ENCODE results near the gene CEP295NL. TPM values are rescaled to one million over a fixed set of nuclear protein-coding genes. Genes with fewer than 3 reads are reported as not detected.
"Not testable (repeated sequence)": the region's sequence is repeated elsewhere in the genome, so short reads cannot be mapped to it uniquely, and the experiment has no call there.

The CEP295NL gene
- total RNA-seq, 1 donor from 2014 or later: 0.22 TPM

GRCh38 chr17:78867046-78867445 is 36.0 kb downstream of the CEP295NL start:
- intact Hi-C loops (cut with micrococcal nuclease): not testable (repeated sequence)

GRCh38 chr17:78865682-78866390 is 37.2 kb downstream of the CEP295NL start:
- intact Hi-C loops (cut with micrococcal nuclease): loop anchor here (1.0 kb wide), 3 partner anchors 59 to 369 kb away; partner anchors contain the start of gene TIMP2

GRCh38 chr17:78864117-78864516 is 38.9 kb downstream of the CEP295NL start:
- intact Hi-C loops (cut with micrococcal nuclease): no loop called here

DNA sequence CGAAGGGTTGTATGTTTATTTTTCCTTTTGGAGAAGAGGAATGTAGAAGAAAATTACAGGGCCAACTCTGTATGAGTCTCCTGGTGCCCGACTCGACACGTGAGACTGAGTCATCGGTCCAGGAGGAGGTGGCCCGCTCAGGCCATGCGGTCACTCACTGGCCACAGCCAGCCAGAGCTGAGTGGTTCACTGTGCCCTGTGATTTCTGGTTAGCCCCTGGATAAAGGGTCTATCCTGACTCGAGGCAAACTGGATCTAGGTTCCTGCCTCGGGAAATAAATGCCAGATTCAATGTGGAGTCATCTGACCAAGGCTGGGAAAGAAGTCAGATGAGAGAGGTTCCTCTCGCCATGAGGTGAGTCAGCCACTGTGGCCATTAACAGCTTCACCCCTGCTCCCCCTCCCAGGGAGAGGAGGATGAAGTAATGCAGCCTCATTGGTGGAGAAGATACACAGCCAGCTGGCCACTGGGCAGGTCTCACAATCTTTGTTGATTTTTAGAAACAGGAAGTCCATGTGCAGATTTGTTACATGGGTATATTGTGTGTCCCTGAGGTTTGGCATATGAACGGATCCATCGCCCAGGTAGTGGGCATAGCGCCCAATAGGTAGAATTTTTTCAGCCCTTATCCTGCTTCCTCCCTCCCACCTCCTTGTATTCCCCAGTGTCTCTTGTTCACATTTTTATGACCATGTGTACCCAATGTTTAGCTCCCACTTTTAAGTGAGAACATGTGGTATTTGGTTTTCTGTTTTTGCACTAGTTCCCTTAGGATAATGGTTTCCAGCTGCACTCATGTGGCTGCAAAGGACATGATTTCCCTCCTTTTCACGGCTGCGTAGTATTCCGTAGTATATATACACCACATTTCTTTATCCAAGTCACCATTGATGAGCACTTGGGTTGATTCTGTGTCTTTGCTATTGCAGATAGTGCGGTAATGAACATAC is 40.7 kb downstream of the CEP295NL start:
- intact Hi-C loops (cut with micrococcal nuclease): no loop called here

DNA sequence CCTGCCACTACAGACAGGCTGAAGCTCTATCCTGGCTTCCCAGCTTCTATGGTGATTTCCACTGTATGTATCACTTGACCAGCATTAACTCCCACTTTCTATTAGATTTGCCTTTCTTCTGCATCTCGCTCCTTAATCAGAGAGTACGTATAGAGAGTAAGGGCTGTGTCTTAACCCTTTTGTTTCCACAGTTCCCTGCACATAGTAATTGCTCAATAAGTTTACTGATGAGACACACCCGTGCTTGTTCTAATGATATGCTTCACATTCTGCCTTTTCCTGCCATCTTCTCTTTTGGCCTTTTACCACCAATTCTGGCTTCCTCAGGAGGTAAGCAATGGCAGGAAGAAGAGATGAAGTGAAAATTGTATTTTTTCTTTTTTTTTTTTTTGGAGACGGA is 41.8 kb downstream of the CEP295NL start:
- intact Hi-C loops (cut with micrococcal nuclease): no loop called here

GRCh38 chr17:78859051-78859450 is 44.0 kb downstream of the CEP295NL start:
- intact Hi-C loops (cut with micrococcal nuclease): no loop called here

GRCh38 chr17:78857266-78857665 is 45.7 kb downstream of the CEP295NL start:
- intact Hi-C loops (cut with micrococcal nuclease): no loop called here

- intact Hi-C loops (cut with micrococcal nuclease): no loop called here
These were observed 47.3 kb downstream of the CEP295NL start for GRCh38 chr17:78855561-78856165.

GRCh38 chr17:78854508-78854907 is 48.5 kb downstream of the CEP295NL start:
- intact Hi-C loops (cut with micrococcal nuclease): no loop called here

GRCh38 chr17:78853926-78854394 is 49.0 kb downstream of the CEP295NL start:
- intact Hi-C loops (cut with micrococcal nuclease): no loop called here

- intact Hi-C loops (cut with micrococcal nuclease): no loop called here
These were observed 50.3 kb downstream of the CEP295NL start for GRCh38 chr17:78852709-78853121.

DNA sequence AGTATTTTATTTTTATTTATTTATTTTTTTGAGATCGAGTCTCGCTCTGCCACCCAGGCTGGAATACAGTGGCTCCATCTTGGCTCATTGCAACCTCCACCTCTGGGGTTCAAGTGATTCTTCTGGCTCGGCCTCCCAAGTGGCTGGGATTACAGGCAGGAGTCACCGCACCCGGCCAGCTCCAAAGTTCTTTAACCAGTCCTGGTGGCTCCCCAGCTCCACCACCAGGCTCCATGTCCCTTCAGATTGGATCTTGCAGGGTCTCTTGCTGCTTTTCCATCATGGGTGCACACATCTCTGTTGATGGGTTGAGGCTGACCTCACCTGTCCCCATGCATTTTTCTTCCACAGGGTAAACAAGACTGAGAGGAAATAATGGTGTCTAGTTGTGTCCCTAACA is 54.0 kb downstream of the CEP295NL start:
- intact Hi-C loops (cut with micrococcal nuclease): no loop called here

DNA sequence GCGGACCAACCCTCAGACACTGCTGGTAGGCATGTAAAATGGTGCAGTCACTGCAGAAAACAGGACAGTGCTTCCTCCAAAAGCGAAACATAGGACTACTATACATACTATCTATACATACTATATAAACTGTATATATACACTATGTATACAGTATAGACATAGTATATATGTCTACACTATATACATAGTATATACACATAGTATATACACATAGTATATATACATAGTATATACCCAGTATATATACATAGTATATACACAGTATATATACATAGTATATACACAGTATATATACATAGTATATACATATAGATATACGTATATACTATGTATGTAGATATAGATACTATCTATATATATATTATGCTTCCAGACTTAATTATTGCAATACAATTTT is 55.9 kb downstream of the CEP295NL start:
- intact Hi-C loops (cut with micrococcal nuclease): no loop called here

DNA sequence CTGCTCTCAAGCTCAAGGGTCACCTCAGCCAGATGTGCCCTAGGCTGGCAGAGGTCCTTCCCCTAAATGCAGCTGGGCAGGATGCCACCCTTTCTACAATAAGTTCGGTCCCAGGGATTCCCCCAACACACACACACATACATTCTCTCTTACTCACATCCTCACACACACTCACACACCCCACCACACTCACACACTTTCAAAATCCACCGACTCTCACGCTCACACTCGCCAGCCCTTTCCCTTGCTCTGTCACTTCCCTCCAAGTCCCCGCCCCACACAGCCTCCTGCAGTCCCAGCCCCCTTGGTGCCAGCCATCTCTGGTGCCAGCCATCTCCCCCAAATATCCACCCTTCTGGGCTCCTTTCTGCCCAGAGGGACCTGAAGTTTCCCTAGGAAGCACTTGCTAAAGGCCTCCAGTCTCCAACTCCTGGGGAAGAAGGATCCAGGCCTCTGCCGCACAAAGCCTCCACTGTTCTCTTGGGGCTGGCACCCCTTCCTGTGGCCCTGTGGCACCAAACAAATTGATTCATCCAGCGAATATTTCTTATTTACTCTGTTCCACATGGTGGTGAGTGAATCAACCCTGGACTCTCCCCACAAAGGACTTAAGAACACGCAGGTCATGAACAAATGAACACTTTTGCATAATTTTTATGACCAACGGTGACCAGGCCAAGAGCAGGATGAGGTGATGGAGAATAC is 58.5 kb downstream of the CEP295NL start:
- intact Hi-C loops (cut with micrococcal nuclease): loop anchor here (5.0 kb wide), 1 partner anchor 37 kb away; no protein-coding TSS in a partner anchor

DNA sequence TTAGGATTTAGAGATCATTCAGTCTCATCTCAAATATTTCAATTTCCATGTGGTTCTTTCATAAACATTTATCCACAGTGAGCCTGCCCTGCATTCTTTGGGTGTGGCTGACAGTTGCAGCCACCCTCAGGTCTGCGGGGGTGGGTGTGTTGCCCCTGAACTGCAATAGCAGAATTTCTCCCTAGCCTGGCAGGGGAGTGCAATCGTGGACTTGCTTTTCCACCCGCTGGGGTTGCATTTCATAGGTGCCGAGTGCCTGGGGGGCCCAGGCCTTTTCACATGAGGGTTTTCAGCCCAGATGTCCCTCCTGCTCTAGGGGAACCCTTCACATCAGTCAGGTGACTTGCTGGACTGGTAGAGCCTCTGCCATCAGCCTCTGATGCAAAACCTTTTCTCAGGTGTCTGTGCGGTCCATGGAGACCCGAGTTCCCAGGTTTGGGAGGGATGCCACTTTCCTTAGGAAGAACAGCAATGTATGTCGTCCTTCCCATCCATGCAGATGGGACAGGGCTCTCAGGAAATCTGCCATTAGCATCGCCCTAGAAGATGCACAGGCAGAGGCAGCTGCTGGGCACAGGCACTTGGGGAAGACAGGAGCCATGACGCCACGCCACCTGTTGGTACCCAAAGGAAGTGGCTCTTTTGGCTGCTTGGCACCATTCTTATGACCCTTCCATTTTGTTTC is 60.0 kb downstream of the CEP295NL start:
- intact Hi-C loops (cut with micrococcal nuclease): loop anchor here (1.0 to 5.0 kb wide), 4 partner anchors 36 to 398 kb away; no protein-coding TSS in a partner anchor

GRCh38 chr17:78840780-78841611 is 62.0 kb downstream of the CEP295NL start, which contains the start of gene USP36:
USP36 (minus strand) TSS chr17:78840814; CDS start chr17:78836363, 4,451 bp downstream.
- intact Hi-C loops (cut with micrococcal nuclease): loop anchor here (1.0 to 5.0 kb wide), 4 partner anchors 34 to 883 kb away; partner anchors contain the start of genes CYTH1, SOCS3 and TNRC6C

All from T-helper 1 cell treated with Interleukin-12 subunit alpha and Interleukin-12 subunit beta and Interleukin-4 antibody, amounts not matched to agents 30 ng/mL and 1 ng/mL, for 36 hours (primary cell).